ENCODE data around the gene AP3S2.

AP3S2 gene

GRCh38 chr15:89807689-89808088 is 86.1 kb downstream of the AP3S2 start:
- DNase-seq (ENCODE audit: low read depth, low spot score), result no peak
- no peak overlapping the region for H3K4me3 ChIP-seq (ENCODE audit: low read length)

GRCh38 chr15:89806559-89807550 is 86.9 kb downstream of the AP3S2 start:
- no peak overlapping the region for H3K4me3 ChIP-seq (ENCODE audit: low read length)
- no peak for DNase-seq (ENCODE audit: low read depth, low spot score)

- no peak for DNase-seq (ENCODE audit: low read depth, low spot score)
- H3K4me3 ChIP-seq (ENCODE audit: low read length), result no peak overlapping the region
These were observed 87.6 kb downstream of the AP3S2 start for GRCh38 chr15:89806210-89806558.

GRCh38 chr15:89805241-89806209 is 88.3 kb downstream of the AP3S2 start:
- no peak overlapping the region for H3K4me3 ChIP-seq (ENCODE audit: low read length)
- no peak for DNase-seq (ENCODE audit: low read depth, low spot score)

- no peak overlapping the region for H3K4me3 ChIP-seq (ENCODE audit: low read length)
- no peak for DNase-seq (ENCODE audit: low read depth, low spot score)
These were observed 89.6 kb downstream of the AP3S2 start for GRCh38 chr15:89803941-89804800.

GRCh38 chr15:89802986-89803824 is 90.6 kb downstream of the AP3S2 start:
- no peak for DNase-seq (ENCODE audit: low read depth, low spot score)
- no peak overlapping the region for H3K4me3 ChIP-seq (ENCODE audit: low read length)

GRCh38 chr15:89802231-89802928 is 91.4 kb downstream of the AP3S2 start:
- DNase-seq (ENCODE audit: low read depth, low spot score), result no peak
- H3K4me3 ChIP-seq (ENCODE audit: low read length), result no peak overlapping the region

GRCh38 chr15:89801471-89802195 is 92.2 kb downstream of the AP3S2 start:
- no peak for DNase-seq (ENCODE audit: low read depth, low spot score)

GRCh38 chr15:89799918-89800498 is 93.8 kb downstream of the AP3S2 start:
- no peak overlapping the region for H3K4me3 ChIP-seq (ENCODE audit: low read length)
- DNase-seq (ENCODE audit: low read depth, low spot score), result no peak

More at GRCh38 chr15:89801471-89802195, 92.2 kb downstream of the AP3S2 start:
- H3K4me3 ChIP-seq (ENCODE audit: low read length), result no peak overlapping the region

GRCh38 chr15:89799011-89799911 is 94.5 kb downstream of the AP3S2 start:
- no peak overlapping the region for H3K4me3 ChIP-seq (ENCODE audit: low read length)
- no peak for DNase-seq (ENCODE audit: low read depth, low spot score)

GRCh38 chr15:89797678-89798201 is 96.1 kb downstream of the AP3S2 start:
- no peak for DNase-seq (ENCODE audit: low read depth, low spot score)
- no peak overlapping the region for H3K4me3 ChIP-seq (ENCODE audit: low read length)

- H3K4me3 ChIP-seq (ENCODE audit: low read length), result no peak overlapping the region
- no peak for DNase-seq (ENCODE audit: low read depth, low spot score)
These were observed 97.8 kb downstream of the AP3S2 start for GRCh38 chr15:89795996-89796395.

- DNase-seq (ENCODE audit: low read depth, low spot score), result no peak
- no peak overlapping the region for H3K4me3 ChIP-seq (ENCODE audit: low read length)
These were observed 99.1 kb downstream of the AP3S2 start for GRCh38 chr15:89794627-89795241.

GRCh38 chr15:89792106-89792805 is 101.5 kb downstream of the AP3S2 start:
- H3K4me3 ChIP-seq (ENCODE audit: low read length), result no peak overlapping the region
- no peak for DNase-seq (ENCODE audit: low read depth, low spot score)

All from Jurkat, Clone E6-1 (cell line).